Vagina (tissue), 2 donors: ENCODE measurements around the gene VIM.

ENCODE experiments used
- CTCF ChIP-seq, 3 experiments: fragments of 450-650 bp in 2 of 3; fragments of 200-600 bp in 1 of 3; sonication (generic) in 1 of 3; IDR thresholded peaks; one replicate each; pipeline ENCODE4 v1.5.1; 2017 to 2019; ENCODE audit warnings: antibody characterized with exemption in 3 of 3, mild to moderate bottlenecking in 2 of 3, moderate library complexity in 2 of 3
- POLR2A ChIP-seq, 2 donors: fragments of 450-650 bp; IDR thresholded peaks; one replicate each; pipeline ENCODE4 v1.6.1; 2017; ENCODE audit warnings: antibody characterized with exemption in 2 of 2, mild to moderate bottlenecking in 2 of 2, moderate library complexity in 2 of 2

- TF ChIP-seq CTCF (IDR thresholded peaks at IDR 0.05) (no peak), POLR2A (IDR thresholded peaks at IDR 0.05) (no peak)
Measured at GRCh38 chr10:17278607-17279240, 50.7 kb downstream of the VIM start.
